ENCODE results near the gene ADORA1. TPM values are rescaled to one million over a fixed set of nuclear protein-coding genes. Genes with fewer than 3 reads are reported as not detected.

The ADORA1 gene
- polyA plus RNA-seq, 1 donor: 4.6 TPM

GRCh38 chr1:203140743-203141520, 13.4 kb downstream of the ADORA1 start:
- no peak for DNase-seq

DNA sequence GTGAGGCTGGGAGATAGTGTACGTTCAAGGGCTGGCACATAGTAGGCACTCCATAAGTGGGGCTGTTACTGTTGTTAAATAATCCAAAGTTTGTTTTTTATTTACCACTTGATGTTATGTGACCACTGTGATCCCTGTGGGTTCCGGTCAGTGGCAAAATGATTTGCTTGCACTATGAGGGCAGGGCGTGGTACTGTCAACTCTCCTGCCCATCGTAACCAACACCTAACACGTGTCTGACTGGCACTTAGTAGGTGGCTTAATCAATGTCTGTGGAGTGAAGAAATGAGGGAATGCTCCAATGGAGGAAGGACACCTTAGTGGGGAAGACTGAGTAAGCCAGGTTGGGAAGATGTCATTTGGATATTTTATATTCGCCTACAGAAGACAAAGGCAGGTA, 14.6 kb downstream of the ADORA1 start:
- no peak for DNase-seq

DNA sequence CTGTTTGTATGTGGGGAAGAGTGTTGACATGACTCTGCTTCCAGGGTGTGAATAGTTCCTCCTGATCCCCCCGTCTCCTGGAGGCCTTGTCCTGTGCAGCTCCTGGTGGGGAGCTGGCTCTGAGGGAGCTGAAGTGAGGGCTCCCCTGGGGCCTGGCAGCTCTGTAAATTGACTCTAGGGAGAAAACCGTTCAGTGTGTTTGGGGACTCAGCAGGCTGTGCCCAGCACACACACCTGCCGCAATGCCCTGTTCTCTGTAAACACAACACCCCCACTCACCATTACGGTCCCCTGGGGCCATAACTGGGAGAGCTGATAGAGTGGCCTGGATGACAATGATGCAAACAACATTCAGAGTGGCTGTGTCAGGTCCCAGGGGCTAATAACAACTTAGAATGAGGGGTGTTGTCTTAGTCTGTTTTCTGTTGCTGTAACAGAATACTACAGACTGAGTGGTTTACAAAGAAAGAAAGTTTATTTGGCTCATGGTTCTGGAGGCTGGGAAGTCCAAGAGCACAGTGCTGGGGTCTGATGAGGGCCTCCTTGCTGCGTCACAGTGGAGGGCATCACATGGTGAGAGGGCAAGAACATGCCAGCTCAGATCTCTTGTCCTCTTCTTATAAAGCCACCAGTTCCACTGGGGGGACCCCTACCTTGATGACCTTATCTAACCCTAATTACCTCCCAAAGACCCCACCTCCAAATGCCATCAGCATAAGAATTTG, 15.3 kb downstream of the ADORA1 start:
- DNase-seq: no peak

DNA sequence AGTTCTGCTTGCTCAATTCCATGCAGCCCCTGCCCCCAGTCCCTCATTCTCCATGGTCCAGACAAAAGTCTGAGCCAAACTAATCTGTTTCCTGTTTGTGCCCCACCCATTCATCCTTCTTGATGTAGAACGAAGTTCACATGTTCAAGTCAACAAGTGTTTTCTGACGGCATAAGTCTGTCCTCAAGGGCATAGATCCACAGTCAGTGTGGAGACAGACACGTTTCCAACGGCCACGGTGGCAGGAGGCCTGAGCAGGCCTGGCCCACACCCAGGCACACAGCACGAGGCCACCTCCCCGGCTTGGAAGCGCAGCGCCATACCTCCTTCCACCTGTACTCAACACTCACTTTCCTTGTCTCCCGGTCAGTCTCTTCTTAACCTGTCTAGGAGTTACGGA, 16.1 kb downstream of the ADORA1 start:
- DNase-seq: no peak

- no peak for DNase-seq
These were observed 17.1 kb downstream of the ADORA1 start for GRCh38 chr1:203144661-203145060.

GRCh38 chr1:203145321-203146041, 18.0 kb downstream of the ADORA1 start:
- DNase-seq: no peak

DNA sequence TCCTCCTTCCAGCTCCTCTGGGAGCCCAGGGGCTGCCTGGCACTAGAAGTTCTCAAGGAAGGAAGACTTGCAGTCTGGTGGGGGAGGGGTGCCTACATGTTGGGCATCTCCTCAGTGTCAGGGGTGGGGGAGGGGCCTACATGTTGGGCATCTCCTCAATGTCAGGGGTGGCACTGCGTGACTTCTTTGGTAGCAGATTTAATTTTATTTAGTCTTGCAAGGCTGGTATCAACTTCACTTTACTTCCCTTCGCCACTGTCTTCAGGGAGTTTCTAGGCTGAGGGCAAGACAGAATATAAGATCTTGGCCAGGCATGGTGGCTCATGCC, 18.5 kb downstream of the ADORA1 start:
- DNase-seq: no peak

GRCh38 chr1:203146537-203146936, 19.0 kb downstream of the ADORA1 start:
- no peak for DNase-seq

- DNase-seq: no peak
These were observed 19.9 kb downstream of the ADORA1 start for GRCh38 chr1:203147376-203147775.

DNA sequence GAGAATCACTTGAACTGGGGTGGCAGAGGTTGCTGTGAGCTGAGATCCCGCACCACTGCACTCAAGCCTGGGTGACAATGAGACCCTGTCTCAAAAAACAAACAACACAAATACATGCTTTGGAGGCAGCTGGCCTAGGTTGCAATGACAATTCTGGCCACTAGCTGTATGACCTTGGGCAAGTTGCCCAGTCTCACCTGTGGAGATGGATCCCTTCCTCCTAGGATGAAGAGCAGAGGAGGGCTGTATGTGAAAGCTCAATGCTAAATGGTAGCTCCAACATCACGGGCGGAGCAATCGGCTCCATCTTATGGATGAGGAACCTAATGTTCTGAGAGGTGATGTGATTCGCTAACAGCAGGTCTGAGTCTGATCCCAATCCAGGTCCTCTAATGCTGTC, 20.6 kb downstream of the ADORA1 start:
- no peak for DNase-seq

GRCh38 chr1:203148579-203148978, 21.1 kb downstream of the ADORA1 start:
- DNase-seq: no peak

DNA sequence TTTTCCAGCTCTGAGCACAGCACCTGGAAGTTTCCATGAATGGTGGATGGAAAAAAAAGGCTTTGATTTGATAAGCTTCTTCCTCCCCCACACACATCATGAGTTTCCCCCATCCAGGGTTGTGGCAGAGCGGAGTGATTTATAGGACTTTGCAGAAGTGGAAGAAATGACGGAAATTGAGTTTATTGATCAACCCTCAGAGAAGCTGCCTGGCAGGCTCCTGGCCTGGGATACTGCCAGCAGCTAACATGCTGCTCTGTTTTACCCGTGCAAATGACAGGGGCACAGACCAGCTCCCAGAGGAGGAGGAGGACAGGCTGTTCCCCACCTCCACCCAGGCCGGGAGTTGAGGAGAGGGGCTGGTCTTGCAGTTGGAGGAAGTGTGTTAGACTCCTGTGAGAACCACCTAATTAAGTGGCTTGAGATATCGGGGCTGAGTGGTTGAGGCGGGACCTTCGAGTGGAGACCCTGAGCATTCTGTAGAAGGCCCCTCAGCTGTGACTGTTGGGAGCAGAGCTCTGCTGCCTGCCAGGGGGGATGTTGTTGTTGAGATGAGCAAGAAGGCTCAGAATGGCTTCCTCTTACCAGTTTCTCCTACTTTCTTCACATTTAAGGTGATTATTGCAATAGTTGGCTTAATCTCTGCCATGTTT, 21.8 kb downstream of the ADORA1 start:
- no peak for DNase-seq

DNA sequence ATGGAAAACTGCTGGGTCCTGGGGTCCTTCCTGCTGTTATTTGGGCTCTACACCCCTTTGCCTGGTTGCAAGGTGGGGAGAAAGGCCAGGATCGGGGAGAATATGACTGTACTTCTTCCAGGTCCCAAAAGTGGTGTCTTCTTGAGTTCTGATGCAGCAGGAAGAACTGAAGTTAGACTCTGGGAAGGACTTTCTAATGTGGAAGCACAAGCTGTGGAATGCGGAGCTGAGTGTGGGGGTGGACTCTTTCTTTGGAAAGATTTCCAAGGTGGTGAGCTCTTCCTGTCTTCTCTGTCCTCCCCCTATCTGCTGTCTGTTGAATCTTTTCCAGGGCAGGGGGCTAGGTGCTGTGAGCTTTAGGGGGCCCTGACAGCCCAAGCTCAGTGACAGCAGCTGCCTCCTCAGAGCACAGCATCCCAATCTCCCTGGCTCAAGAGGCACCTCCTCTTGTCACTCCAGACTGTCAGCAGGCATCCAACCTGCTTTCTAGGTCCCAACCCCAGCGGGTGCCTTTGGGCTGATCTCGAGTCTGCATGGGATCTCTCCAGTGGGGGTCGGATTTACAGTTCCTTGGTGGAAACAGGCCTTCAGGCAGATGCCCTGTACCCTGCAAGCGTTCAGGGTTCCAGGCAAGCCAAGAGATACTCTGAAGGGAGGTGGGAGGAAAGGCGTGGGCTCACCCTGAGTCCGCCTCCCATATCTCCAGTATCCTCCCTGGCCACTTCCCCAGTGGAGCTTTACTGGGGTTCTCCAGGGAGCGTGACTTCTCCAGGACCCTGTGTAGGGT, 23.2 kb downstream of the ADORA1 start:
- DNase-seq: no peak

DNA sequence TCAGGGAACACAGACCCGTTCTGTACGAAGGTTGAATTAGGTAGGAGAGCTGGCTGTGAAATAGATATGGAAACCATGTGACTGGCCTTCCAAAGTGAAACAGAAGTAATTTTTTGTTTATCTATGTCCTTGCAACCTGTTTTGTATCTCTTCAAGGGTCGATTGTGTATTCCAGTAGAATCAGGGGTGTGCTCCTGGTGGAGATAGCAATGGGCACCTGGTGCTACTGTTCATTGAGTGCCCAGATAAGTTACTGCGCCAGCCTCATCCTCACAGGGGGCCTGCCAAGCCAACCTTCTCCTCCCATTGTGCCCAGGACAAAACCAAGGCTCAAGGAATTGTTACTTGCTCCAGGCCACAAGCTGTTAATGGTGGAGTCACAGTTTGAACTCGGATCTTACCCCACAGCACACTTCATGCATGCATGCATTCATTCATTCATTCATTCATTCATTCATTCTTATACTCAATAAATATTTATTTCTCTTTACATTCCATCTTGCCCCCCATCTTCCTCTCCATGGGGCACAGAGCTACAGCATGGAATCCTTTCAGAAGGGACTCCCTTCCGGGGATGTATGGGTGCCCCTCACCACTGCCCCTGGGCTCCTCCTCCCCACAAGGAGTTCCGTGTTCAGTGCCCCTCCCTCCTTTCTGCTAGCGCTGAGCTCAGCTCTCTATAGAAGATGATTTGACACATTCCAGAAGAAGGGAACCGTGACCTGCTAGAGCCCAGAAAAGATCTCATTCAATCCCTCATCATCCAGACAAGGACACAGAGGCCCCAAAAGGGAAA, 24.0 kb downstream of the ADORA1 start:
- DNase-seq: no peak

DNA sequence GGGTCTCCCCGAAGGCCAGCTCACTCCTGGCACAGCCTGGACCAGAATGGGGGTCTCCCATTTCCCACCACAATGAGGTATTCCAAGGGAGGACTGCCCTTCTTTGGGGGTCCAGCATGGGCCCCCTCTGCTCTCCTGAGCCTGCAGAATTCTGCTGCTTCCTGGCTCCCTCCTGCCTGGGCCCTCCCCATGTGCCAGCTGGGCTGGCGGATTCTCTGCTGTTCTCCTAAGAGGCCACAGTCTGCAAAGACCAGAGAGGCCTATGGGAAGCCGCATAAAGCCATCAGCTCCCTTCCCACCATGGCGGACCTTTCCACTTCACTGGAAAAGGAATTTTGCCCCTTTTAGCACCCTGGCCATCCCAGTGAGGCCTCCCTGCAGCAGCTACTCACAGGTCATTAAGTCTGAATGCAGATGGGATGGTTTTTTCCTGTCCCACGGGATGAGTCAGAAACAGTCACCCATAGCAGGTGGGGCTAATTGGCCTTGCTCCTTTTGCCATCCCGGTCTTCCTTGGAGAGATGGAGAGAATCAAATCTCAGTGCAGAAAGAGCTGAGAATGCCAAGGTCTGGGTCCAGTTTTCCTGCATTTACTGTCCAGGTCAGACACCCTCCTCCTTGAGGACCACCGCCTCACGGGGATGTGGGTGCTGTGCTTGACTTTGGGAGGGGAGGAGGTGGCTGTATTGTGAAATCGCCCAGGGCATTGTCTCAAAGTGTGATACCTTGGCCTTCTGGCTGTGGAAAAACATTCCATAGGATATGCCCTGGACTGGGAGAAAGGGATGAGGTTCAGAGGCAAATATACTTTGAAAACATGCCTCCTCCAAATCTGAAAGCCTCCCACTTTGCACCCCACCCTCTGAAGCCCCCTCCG, 24.9 kb downstream of the ADORA1 start:
- peak; percentile 70 for DNase-seq

DNA sequence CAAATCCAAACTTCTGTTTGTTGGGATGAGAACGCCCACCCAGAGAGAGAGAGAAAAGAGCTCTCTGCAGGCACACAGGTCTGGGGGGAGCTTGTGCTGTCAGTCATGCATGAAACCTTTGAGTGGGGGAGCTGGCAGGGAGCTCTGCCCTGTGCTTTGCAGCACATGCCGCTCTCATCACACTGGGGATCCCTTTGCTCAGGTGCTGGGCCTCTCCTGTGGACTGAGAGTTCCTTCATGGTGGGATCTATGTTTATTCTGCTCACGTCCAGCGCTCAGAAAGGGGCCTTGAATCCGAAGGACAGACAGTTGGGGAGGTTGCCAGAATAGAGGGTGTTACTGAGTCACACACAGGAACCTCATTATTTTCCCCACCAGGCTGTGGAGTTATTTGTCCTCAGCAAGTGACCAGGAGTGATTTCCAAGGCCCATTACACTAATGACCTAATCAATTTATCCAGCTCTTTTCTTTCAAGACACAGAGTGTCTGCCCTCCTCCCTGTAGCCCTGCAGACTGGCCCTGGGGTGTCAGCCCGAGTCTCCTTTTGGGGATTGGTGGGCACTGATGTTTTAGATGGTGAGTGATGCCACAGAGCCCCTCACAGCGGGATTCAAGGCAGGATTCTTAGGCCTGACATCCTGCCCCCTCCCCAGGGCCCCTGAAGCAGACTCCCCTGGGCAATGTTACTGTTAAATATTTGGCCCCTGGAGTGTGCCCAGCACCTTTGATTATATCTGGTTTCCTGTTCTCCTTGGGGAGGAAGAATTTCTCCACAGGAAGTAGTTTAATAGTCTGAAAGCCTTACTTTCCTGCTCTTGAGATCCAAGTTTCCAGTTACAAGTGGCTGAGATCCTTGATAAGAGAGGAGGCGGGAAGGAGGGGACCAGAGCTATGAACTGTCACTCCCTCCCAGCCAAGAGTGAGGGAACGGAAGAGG, 25.8 kb downstream of the ADORA1 start:
- DNase-seq: no peak

- DNase-seq: no peak
These were observed 26.7 kb downstream of the ADORA1 start for GRCh38 chr1:203153989-203154821.

- no peak for DNase-seq
These were observed 28.8 kb downstream of the ADORA1 start for GRCh38 chr1:203156280-203156679.
